Measurements from ENCODE around the gene ITPK1.

- TF ChIP-seq CTCF (IDR thresholded peaks at IDR 0.05) (no peak), POLR2A (IDR thresholded peaks at IDR 0.05) (no peak), EP300 (IDR thresholded peaks at IDR 0.05) (no peak)
These were observed 47.8 kb upstream of the ITPK1 start for GRCh38 chr14:93163564-93163963.

Data from stomach (tissue), 4 donors.